Measurements from ENCODE around the gene SENP7. TPM values are rescaled to one million over a fixed set of nuclear protein-coding genes. Genes with fewer than 3 reads are reported as not detected.
"Not testable (repeated sequence)": the region's sequence is repeated elsewhere in the genome, so short reads cannot be mapped to it uniquely, and the experiment has no call there.

The SENP7 gene
- polyA plus RNA-seq (2012; ENCODE audit: missing spikeins), result 11.3 TPM

GRCh38 chr3:101512646-101513418 lies at the start of gene SENP7:
SENP7 (minus strand) TSS chr3:101513212; CDS start chr3:101513130, 82 bp downstream.
- peak; percentile 33; the same call in 1 of the 2 replicates for TF ChIP-seq POLR2A (IDR thresholded peaks at IDR 0.05; ENCODE audit: low read depth, low read length)
- peak; percentile 33 for TF ChIP-seq POLR2AphosphoS5 (IDR thresholded peaks at IDR 0.05; ENCODE audit: low read depth, low read length)
- 0 out of 2 replicates have a peak, but pooled peaks have one; percentile 63 for TF ChIP-seq TAF1 (IDR thresholded peaks at IDR 0.05; ENCODE audit: borderline replicate concordance, low read depth, low read length)
- FAIRE-seq, result peak; percentile 95
- DNase-seq (ENCODE audit: insufficient read length), result peak; percentile 67

GRCh38 chr3:101561630-101562328 lies 48.8 kb upstream of the SENP7 start, which contains the start of gene TRMT10C:
TRMT10C (plus strand) TSS chr3:101561868; CDS start chr3:101564782, 2,914 bp downstream.
- FAIRE-seq (peak; percentile 92), DNase-seq (ENCODE audit: insufficient read length) (peak; percentile 83)
- TF ChIP-seq POLR2AphosphoS5 (IDR thresholded peaks at IDR 0.05; ENCODE audit: low read depth, low read length) (peak; percentile 90), TAF1 (IDR thresholded peaks at IDR 0.05; ENCODE audit: borderline replicate concordance, low read depth, low read length) (peak; percentile 77), POLR2A (IDR thresholded peaks at IDR 0.05; ENCODE audit: low read depth, low read length) (peak; percentile 94)

GRCh38 chr3:101556064-101556463 lies 43.1 kb upstream of the SENP7 start:
- TF ChIP-seq POLR2AphosphoS5 (IDR thresholded peaks at IDR 0.05; ENCODE audit: low read depth, low read length), result no peak
- FAIRE-seq, result no peak

GRCh38 chr3:101553381-101553780 lies 40.4 kb upstream of the SENP7 start:
- not testable (repeated sequence) for FAIRE-seq

More at GRCh38 chr3:101556064-101556463, 43.1 kb upstream of the SENP7 start:
- no peak for DNase-seq (ENCODE audit: insufficient read length)

GRCh38 chr3:101551359-101552081 lies 38.5 kb upstream of the SENP7 start:
- DNase-seq (ENCODE audit: insufficient read length); FAIRE-seq: not testable (repeated sequence)

More at GRCh38 chr3:101553381-101553780, 40.4 kb upstream of the SENP7 start:
- not testable (repeated sequence) for DNase-seq (ENCODE audit: insufficient read length)

GRCh38 chr3:101549473-101549872 lies 36.5 kb upstream of the SENP7 start:
- FAIRE-seq, result no peak
- TF ChIP-seq TAF1 (IDR thresholded peaks at IDR 0.05; ENCODE audit: borderline replicate concordance, low read depth, low read length), result no peak
- TF ChIP-seq POLR2A (IDR thresholded peaks at IDR 0.05; ENCODE audit: low read depth, low read length), result no peak
- no peak for TF ChIP-seq POLR2AphosphoS5 (IDR thresholded peaks at IDR 0.05; ENCODE audit: low read depth, low read length)

GRCh38 chr3:101548527-101549105 lies 35.6 kb upstream of the SENP7 start:
- FAIRE-seq (no peak), DNase-seq (ENCODE audit: insufficient read length) (no peak)
- no peak for TF ChIP-seq POLR2A (IDR thresholded peaks at IDR 0.05; ENCODE audit: low read depth, low read length)
- no peak for TF ChIP-seq TAF1 (IDR thresholded peaks at IDR 0.05; ENCODE audit: borderline replicate concordance, low read depth, low read length)

More at GRCh38 chr3:101549473-101549872, 36.5 kb upstream of the SENP7 start:
- DNase-seq (ENCODE audit: insufficient read length), result no peak

GRCh38 chr3:101544161-101544850 lies 31.3 kb upstream of the SENP7 start:
- FAIRE-seq, result no peak
- TF ChIP-seq TAF1 (IDR thresholded peaks at IDR 0.05; ENCODE audit: borderline replicate concordance, low read depth, low read length), result no peak
- no peak for TF ChIP-seq POLR2A (IDR thresholded peaks at IDR 0.05; ENCODE audit: low read depth, low read length)
- TF ChIP-seq POLR2AphosphoS5 (IDR thresholded peaks at IDR 0.05; ENCODE audit: low read depth, low read length), result no peak

GRCh38 chr3:101542957-101543356 lies 29.9 kb upstream of the SENP7 start:
- no peak for FAIRE-seq
- DNase-seq (ENCODE audit: insufficient read length), result no peak
- TF ChIP-seq POLR2AphosphoS5 (IDR thresholded peaks at IDR 0.05; ENCODE audit: low read depth, low read length), result no peak

More at GRCh38 chr3:101544161-101544850, 31.3 kb upstream of the SENP7 start:
- no peak for DNase-seq (ENCODE audit: insufficient read length)

GRCh38 chr3:101536955-101537354 lies 23.9 kb upstream of the SENP7 start:
- not testable (repeated sequence) for FAIRE-seq; DNase-seq (ENCODE audit: insufficient read length)

GRCh38 chr3:101536266-101536665 lies 23.3 kb upstream of the SENP7 start:
- no peak for DNase-seq (ENCODE audit: insufficient read length)

More at GRCh38 chr3:101536266-101536665, 23.3 kb upstream of the SENP7 start:
- no peak for FAIRE-seq
- no peak for TF ChIP-seq TAF1 (IDR thresholded peaks at IDR 0.05; ENCODE audit: borderline replicate concordance, low read depth, low read length)
- no peak for TF ChIP-seq POLR2A (IDR thresholded peaks at IDR 0.05; ENCODE audit: low read depth, low read length)
- TF ChIP-seq POLR2AphosphoS5 (IDR thresholded peaks at IDR 0.05; ENCODE audit: low read depth, low read length), result no peak

All from GM12892 (cell line).